B cell (primary cell): Measurements from ENCODE around the gene TRPV2. TPM values are rescaled to one million over a fixed set of nuclear protein-coding genes. Genes with fewer than 3 reads are reported as not detected.

Source experiments
- ATAC-seq: fragments of 200-7000 bp; cut with Tn5 transposase; one replicate; pipeline ENCODE4 v1.10.0; 2021; ENCODE audit warnings: low read depth, mild to moderate bottlenecking, moderate number of reproducible peaks, moderate library complexity
- CTCF ChIA-PET: fragments of 350-600 bp; sonication (Branson Sonifier 250); formaldehyde crosslinking; loops from one replicate; lab custom pipeline; 2021; ENCODE audit warnings: antibody characterized with exemption, inconsistent platforms; lab: Charles Lee
- POLR2A ChIA-PET: fragments of 350-600 bp; sonication (Branson Sonifier 250); formaldehyde crosslinking; loops from one replicate; lab custom pipeline; 2021; ENCODE audit warnings: antibody characterized with exemption; lab: Charles Lee
- DNase-seq: peaks from one replicate; pipeline ENCODE4 v3.0.0; 2013
- H2AFZ ChIP-seq: 2 replicates; pipeline ENCODE4 v1.6.1; 2012; ENCODE audit warnings: mild to moderate bottlenecking, low read depth, low read length; ENCODE audit not compliant: insufficient read depth, poor library complexity, severe bottlenecking
- H3K27ac ChIP-seq, 2 donors: 1 replicate in 1 of 2; 2 replicates in 1 of 2; pipeline ENCODE4 v1.5.1; 2012 to 2013; ENCODE audit warnings: low read length in 2 of 2, mild to moderate bottlenecking in 2 of 2, moderate library complexity in 1 of 2
- H3K27me3 ChIP-seq, 4 experiments: fragments of 200-600 bp in 1 of 4; sonication (generic) in 1 of 4; replicated peaks in 1 of 4; 1 replicate in 2 of 4; 2 replicates in 2 of 4; pipeline versions ENCODE4 v1.6.1 to v1.7.0; 2013 to 2016; ENCODE audit warnings: low read length in 3 of 4, mild to moderate bottlenecking in 2 of 4, mixed read lengths in 1 of 4, moderate library complexity in 1 of 4; ENCODE audit not compliant: insufficient read depth in 4 of 4, control insufficient read depth in 3 of 4; ENCODE audit errors: control extremely low read depth in 1 of 4
- H3K36me3 ChIP-seq, 2 experiments: replicated peaks in 1 of 2; 1 replicate in 1 of 2; 2 replicates in 1 of 2; pipeline versions ENCODE4 v1.6.1 to v1.7.1; 2013; ENCODE audit warnings: low read length in 1 of 2; ENCODE audit not compliant: insufficient read depth in 2 of 2, control insufficient read depth in 1 of 2; ENCODE audit errors: control extremely low read depth in 1 of 2, extremely low read depth in 1 of 2
- H3K4me1 ChIP-seq, 2 donors: fragments of 200-600 bp in 1 of 2; sonication (generic) in 1 of 2; 1 replicate in 1 of 2; 2 replicates in 1 of 2; pipeline versions ENCODE4 v1.5.1 to v1.6.1; 2013 to 2017; ENCODE audit warnings: low read length in 2 of 2; ENCODE audit not compliant: control insufficient read depth in 2 of 2, insufficient read depth in 2 of 2
- H3K4me2 ChIP-seq: replicated peaks from 2 replicates; pipeline ENCODE3; 2012; ENCODE audit warnings: mild to moderate bottlenecking, low read depth, low read length; ENCODE audit not compliant: poor library complexity, severe bottlenecking
- H3K4me3 ChIP-seq, 5 experiments: fragments of 200-600 bp in 1 of 5; sonication (generic) in 1 of 5; 1 replicate in 3 of 5; 2 replicates in 2 of 5; pipeline versions ENCODE4 v1.5.1 to v1.7.0; 2011 to 2016; ENCODE audit warnings: low read length in 4 of 5, mild to moderate bottlenecking in 4 of 5, low read depth in 2 of 5, control low read depth in 1 of 5, moderate library complexity in 1 of 5; ENCODE audit not compliant: insufficient read depth in 1 of 5; ENCODE audit errors: control extremely low read depth in 1 of 5, extremely low read depth in 1 of 5
- H3K79me2 ChIP-seq: fragments of 200-600 bp; sonication (generic); one replicate; pipeline ENCODE4 v1.6.0; 2016; ENCODE audit warnings: low read length; ENCODE audit not compliant: control insufficient read depth, insufficient read depth
- H3K9ac ChIP-seq: fragments of 200-600 bp; sonication (generic); 2 replicates; pipeline ENCODE4 v1.6.1; 2017; ENCODE audit warnings: mild to moderate bottlenecking, low read length, moderate library complexity
- H3K9me3 ChIP-seq, 3 donors: one replicate each; pipeline versions ENCODE4 v1.6.1 to v1.7.1; 2013; ENCODE audit warnings: low read length in 2 of 3; ENCODE audit not compliant: control insufficient read depth in 2 of 3, insufficient read depth in 1 of 3; ENCODE audit errors: control extremely low read depth in 1 of 3
- H4K20me1 ChIP-seq: 2 replicates; pipeline ENCODE4 v1.6.0; 2012; ENCODE audit warnings: mild to moderate bottlenecking, low read length; ENCODE audit not compliant: insufficient read depth, control insufficient read depth, poor library complexity, severe bottlenecking
- H3K27ac Mint-ChIP-seq: one replicate; pipeline ENCODE4 v1.8.0; 2021; ENCODE audit warnings: mixed read lengths
- H3K27me3 Mint-ChIP-seq: one replicate; pipeline ENCODE4 v1.8.0; 2021; ENCODE audit warnings: mixed read lengths
- H3K4me1 Mint-ChIP-seq: one replicate; pipeline ENCODE4 v1.8.0; 2021; ENCODE audit warnings: mixed read lengths
- H3K4me3 Mint-ChIP-seq: one replicate; pipeline ENCODE4 v1.8.0; 2021; ENCODE audit warnings: mixed read lengths
- H3K9me3 Mint-ChIP-seq: one replicate; pipeline ENCODE4 v1.8.0; 2022; ENCODE audit warnings: mixed read lengths; ENCODE audit not compliant: insufficient read depth
- CTCF ChIP-seq: fragments of 200-600 bp; IDR thresholded peaks from one replicate; pipeline ENCODE4 v1.8.0; 2022; ENCODE audit warnings: antibody characterized with exemption, mild to moderate bottlenecking
- EZH2 ChIP-seq: IDR thresholded peaks from 2 replicates; pipeline ENCODE4 v1.6.1; 2012; ENCODE audit warnings: borderline replicate concordance, low read depth, mild to moderate bottlenecking, moderate library complexity, low read length; ENCODE audit not compliant: insufficient read depth, poor library complexity, severe bottlenecking
- WGBS: methylation state at CpG from one replicate; pipeline ENCODE4 v1.1.5; 2013; ENCODE audit warnings: missing lambda C conversion rate; ENCODE audit not compliant: insufficient coverage; 5-methylcytosine and 5-hydroxymethylcytosine counted together
- intact Hi-C: fragments of 100-400 bp; cut with micrococcal nuclease; formaldehyde crosslinking; loops from one replicate; pipeline ENCODE4 v1.10.0; 2022
- polyA plus RNA-seq: library from polyadenylated mRNA; depleted of rRNA; stranded (reverse); fragments of >200 nt; gene quantifications from 2 replicates; pipeline ENCODE4 v1.2.3, GENCODE V29; 2012
- total RNA-seq, 2 donors: library from RNA; stranded (reverse); fragments of 120-200 nt in 1 of 2; gene quantifications; 1 replicate in 1 of 2; 2 replicates in 1 of 2; pipeline versions ENCODE4 v1.2.3 to v1.2.4, GENCODE V29; 2013 to 2022

Gene TRPV2
- total and polyA plus RNA-seq, 2 donors (not counting 1 experiment from before 2014, with no cell fraction given): 58.6 to 89.0 TPM

- Histone ChIP-seq H3K4me3 (no peak overlapping the region), H3K4me1 (peaks cover 28 to 37% of the 10 kb centered on the region in 2 donors), H3K36me3 (peaks cover 0 to 17% of the 10 kb centered on the region in 2 experiments), H4K20me1 (peaks cover 29% of the 10 kb centered on the region), H3K4me2 (no peak overlapping the region), H3K9ac (no peak overlapping the region), H3K79me2 (peaks cover 33% of the 10 kb centered on the region), H3K27me3 (no peaks in the 10 kb centered on the region), H3K9me3 (no peaks in the 10 kb centered on the region), H3K27ac (no peak overlapping the region), H2AFZ (no peak overlapping the region)
- intact Hi-C loops: loop anchor here (1.0 to 5.0 kb wide), 2 partner anchors 26 to 158 kb away; partner anchors contain the start of gene CENPV
- 100% methylated on average over 7 of the region's 8 CpGs for WGBS
- POLR2A ChIA-PET: interaction anchor here (1.3 kb wide), 1 partner anchor 26 kb away, joined by 4 read pairs; the partner anchor contains the start of gene CENPV
- ATAC-seq: no peak
- Mint-ChIP-seq H3K4me1 (peaks cover 39% of the 10 kb centered on the region), H3K4me3 (no peak overlapping the region), H3K9me3 (no peaks in the 10 kb centered on the region), H3K27me3 (no peaks in the 10 kb centered on the region), H3K27ac (no peak overlapping the region)
- TF ChIP-seq CTCF (no peak), EZH2 (no peak)
- CTCF ChIA-PET: interaction anchor here (0.9 to 5.1 kb wide), 2 partner anchors 16 to 157 kb away, joined by 3 to 31 read pairs; no protein-coding TSS in a partner anchor
- DNase-seq: no peak
These were observed 35.7 kb upstream of the TRPV2 start for GRCh38 chr17:16379654-16380053.
